ENCODE results near the gene COL23A1.

DNA sequence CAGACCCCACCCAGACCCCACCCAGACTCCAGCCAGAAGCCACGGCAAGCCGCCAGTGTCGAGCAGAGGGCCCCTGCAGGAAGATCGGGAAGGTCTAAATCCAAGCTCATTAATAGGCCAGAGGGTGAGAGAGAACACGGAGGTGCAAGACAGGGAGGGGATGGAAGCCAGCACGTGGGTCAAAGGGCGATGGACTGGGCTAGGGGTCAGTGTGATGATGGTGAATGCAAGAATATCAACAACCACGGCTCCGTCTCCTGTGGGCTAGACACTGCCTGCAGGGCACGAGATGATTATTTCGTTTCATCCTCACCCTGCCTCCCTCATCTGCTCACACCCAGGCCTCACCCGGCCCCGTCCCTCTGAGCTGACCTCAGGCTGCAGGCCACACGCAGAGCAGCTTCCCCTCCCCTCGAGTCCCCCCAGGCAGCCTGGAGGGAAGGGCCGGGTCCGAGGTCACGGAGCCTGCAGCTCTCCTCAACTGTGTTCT, 122.0 kb downstream of the COL23A1 start:
- TF ChIP-seq POLR2AphosphoS5 (IDR thresholded peaks at IDR 0.05; ENCODE audit: low read depth, low read length) (no peak), POLR2A (IDR thresholded peaks at IDR 0.05; ENCODE audit: low read depth, low read length) (no peak), TAF1 (IDR thresholded peaks at IDR 0.05; ENCODE audit: low read depth, low read length) (no peak), SPI1 (IDR thresholded peaks at IDR 0.05; ENCODE audit: low read depth, low read length) (no peak), POU2F2 (IDR thresholded peaks at IDR 0.05; ENCODE audit: low read depth, low read length) (no peak)
